Hematopoietic multipotent progenitor cell treated with erythropoietin and hydrocortisone succinate and interleukin-3 and kit ligand, for 4 days (in vitro differentiated cells): Measurements from ENCODE around the gene NIN.
"Not testable (repeated sequence)": the region's sequence is repeated elsewhere in the genome, so short reads cannot be mapped to it uniquely, and the experiment has no call there.

Experiments
- DNase-seq: peaks from one replicate; pipeline ENCODE4 v3.0.0-alpha.2; 2015

NIN gene

GRCh38 chr14:50839048-50839447, 8.1 kb upstream of the NIN start:
- no peak for DNase-seq

- no peak for DNase-seq
These were observed 7.0 kb upstream of the NIN start for GRCh38 chr14:50837850-50838470.

DNA sequence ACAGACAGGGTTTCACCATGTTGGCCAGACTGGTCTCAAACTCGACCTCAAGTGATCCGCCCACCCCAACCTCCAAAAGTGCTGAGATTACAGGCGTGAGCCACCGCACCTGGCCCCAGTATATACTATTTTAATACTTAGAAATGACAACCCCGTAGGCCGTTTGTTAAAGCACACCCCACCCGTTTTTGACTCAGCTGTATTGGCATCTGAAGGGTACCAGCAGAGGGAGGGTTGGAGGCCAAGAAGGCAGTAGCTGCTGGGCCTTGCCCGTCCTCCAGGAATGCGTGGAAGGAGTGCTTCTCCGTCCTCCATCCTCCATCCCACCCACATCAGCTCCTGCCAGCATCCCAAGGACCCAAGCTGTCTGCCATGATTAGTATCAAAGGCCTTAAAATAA, 6.3 kb upstream of the NIN start:
- DNase-seq = no peak

DNA sequence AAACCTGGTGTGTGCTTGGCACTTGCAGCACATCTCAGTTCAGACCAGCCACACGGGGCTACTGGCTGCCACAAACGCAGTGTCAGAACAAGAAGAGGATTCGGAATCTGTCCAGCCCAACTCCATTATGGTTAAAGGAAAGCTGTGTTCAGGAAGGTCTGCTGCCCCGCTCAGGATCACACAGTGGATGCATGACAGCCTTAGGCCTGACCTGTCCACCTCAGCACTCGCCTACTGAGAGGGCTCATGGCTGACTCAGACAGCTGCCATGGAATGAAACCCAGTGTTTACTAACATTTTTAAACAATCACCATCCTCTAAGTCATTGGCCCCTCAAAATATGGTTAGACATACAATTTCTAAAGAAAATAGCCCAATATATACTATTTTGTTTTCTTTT, 5.6 kb upstream of the NIN start:
- no peak for DNase-seq

DNA sequence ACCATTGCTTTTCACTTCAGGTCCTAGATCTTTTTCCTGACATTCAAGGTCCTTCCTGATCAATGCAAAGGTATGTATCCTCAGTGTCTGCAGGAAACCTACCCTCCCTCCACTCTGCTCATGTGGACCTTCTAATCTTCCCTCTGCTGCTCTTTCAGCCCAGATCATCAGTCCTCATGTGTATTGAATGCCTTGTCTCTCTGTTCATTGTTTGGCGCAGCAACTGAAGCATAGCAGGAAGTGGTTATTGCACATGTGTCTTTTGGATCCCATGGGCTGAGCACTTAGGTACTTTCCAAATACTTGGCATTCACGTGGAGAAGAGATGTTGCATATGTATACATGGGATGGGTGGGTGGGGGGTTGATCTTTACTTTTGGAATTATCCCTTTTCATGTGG, 4.3 kb upstream of the NIN start:
- peak; percentile 45 for DNase-seq

DNA sequence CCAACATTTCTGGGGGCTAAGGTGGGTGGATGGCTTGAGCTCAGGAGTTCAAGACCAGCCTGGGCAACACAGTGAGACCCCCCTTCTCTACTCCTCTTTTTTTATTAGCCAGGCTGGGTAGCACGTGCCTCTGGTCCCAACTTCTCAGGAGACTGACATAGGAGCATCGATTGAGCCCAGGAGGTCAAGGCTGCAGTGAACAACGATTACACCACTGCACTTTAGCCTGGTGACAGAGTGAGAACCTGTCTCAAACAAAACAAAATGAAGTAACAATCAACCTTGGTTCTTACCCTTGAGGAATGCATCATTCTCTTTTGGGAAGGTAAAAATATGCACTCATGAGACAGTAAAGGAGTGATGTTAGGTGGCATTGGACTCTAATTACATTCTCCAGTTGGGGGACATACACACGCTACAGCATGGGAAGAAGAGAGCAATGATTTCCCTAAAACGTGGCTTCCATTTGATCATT, 3.9 kb upstream of the NIN start:
- DNase-seq = no peak

GRCh38 chr14:50832935-50833630, 2.1 kb upstream of the NIN start:
- no peak for DNase-seq

GRCh38 chr14:50831726-50832168, 785 bp upstream of the NIN start:
- no peak for DNase-seq

DNA sequence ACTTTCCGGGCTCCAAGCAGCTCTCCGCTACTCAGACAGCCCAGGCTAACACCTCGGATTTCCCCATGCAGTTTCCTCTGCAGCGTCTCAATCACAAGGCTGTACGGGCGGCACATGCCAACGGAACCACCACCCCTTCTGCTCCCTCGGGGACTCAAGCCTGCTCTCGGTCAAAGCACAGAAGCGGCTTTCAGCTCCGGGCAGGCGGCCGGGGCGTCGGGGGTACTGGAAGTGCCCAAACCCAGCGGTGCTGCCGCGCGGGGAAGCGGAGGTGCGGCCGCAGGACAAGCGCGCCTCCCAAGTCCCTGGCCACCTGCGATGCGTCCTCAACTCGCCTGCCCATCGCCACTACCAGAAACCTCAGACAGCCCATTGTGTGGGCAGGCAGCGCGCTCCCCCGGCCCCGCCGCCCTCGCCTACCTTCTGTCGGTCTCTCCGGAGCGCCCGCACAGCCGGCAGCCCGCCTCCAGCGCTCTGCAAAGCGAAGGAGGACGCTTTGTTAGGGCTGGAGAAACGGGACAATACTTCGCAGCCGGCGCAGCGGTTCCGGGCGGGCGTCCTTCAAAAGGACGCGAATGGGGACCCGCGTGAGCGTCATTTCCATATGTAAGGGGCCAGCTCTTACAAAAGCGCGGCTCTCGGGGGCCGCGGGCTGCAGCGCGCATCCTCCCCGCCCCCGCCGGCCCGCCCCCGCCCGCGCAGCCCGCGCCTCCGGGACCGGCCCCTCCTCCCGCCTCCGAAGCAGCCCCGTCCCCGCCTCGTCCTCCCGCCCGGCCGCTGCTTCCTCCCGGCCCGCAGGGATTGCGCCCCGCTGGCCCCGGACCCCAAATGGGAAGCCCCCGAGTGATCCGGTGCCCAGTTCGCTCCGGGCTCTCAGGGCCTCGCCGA, 674 bp downstream of the NIN start:
- DNase-seq = peak; percentile 80

GRCh38 chr14:50829489-50830043, 1.4 kb downstream of the NIN start:
- DNase-seq = peak; percentile 29

GRCh38 chr14:50828721-50829488, 2.1 kb downstream of the NIN start:
- no peak for DNase-seq

GRCh38 chr14:50826681-50827080, 4.3 kb downstream of the NIN start:
- DNase-seq = no peak

- no peak for DNase-seq
These were observed 5.7 kb downstream of the NIN start for GRCh38 chr14:50825307-50825706.

- DNase-seq = peak; percentile 69
These were observed 7.0 kb downstream of the NIN start for GRCh38 chr14:50823762-50824636.

- DNase-seq = peak; percentile 38
These were observed 7.8 kb downstream of the NIN start for GRCh38 chr14:50823051-50823761.

DNA sequence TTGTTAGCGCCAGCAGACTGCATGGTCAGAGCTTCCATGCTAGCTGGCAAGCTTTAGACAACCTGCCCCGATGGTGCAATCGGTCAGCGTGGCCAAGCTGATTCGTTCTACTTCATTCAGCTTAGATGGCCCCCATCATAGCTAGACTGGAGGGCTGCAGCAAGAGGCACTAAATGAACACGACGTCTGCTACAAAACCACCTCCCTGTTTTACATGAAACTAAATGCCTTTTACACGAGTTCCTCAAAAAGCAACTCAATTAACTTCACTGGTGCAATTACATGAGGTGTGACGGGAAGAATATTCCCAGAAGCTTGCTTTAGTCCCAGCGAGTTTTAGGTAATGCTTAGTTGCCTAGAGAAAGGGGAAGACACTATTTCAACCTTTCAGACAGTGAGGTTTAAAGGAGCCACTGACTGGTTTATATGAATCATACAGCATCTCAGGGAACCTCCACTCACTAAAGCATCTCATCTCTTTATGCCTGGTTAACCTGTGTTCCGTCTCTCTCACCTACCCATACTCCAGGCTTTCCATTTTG, 8.4 kb downstream of the NIN start:
- DNase-seq = no peak

- peak; percentile 88 for DNase-seq
These were observed 9.2 kb downstream of the NIN start for GRCh38 chr14:50821510-50822464.

DNA sequence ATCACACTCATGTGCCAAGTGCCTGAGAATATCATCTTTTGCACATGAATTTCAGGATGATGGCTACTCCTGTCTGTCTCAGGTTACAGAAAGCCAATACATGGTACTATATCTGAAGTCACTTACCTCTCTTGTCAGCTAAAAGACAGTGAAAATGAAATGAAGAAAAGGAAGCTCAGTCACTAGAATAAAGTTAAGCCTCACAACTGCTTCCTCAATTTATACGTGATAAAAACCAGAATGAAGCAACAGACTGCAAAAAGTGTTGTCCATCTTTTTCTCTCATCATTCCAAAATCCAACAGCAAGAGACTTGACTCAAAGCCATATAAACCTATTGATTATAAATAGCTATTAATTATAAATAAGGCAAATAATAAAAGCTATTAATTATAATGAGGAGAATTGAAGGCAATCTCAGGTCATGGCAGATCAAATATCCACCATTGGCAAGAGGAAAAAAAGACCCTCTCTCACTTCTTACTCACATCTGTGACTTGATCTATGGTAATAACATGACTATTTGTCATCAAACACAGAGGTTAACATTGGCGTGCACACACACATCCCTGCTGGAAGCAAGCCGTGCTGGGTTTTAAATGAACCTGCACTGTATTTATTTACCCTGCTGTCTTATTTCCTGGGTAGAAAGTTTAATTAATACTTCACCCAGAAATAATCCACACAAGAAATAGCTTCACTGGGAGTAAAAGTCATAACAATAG, 10.0 kb downstream of the NIN start:
- peak; percentile 67 for DNase-seq

- not testable (repeated sequence) for DNase-seq
These were observed 11.7 kb downstream of the NIN start for GRCh38 chr14:50819303-50819702.
